ENCODE data around the gene EDA. TPM values are rescaled to one million over a fixed set of nuclear protein-coding genes. Genes with fewer than 3 reads are reported as not detected.

Gene EDA
- polyA plus RNA-seq, 2 donors: 0.57 to 0.92 TPM

DNA sequence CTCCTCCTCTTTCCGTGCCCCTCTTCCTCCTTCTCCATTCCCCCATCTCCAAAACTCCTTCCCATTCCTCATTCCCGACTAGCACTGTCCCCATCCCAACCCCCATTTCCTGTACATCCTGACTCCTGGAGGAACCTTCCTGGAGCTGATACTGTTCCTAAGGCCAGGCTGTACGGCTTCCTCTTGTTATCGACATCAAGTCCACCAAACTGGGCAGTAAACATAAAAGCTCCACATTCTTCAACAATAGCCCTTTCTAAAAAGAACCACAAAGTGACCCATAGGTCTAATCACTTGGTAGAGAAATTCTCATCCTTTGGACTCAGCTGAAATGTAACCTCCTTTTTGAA lies 410.9 kb downstream of the EDA start:
- H3K4me3 ChIP-seq (ENCODE audit: low read depth in 1 of 2, low read length in 2 of 2): no peak overlapping the region
- no peak overlapping the region for H3K27ac ChIP-seq (ENCODE audit: low read depth in 2 of 2, low read length in 1 of 2)
- H3K27me3 ChIP-seq (ENCODE audit: control insufficient read depth in 1 of 2, insufficient read depth in 2 of 2, low read length in 2 of 2): peaks cover 0 to 4% of the 10 kb centered on the region in 2 donors
- H3K4me1 ChIP-seq (ENCODE audit: control insufficient read depth in 2 of 2, insufficient read depth in 2 of 2, low read length in 1 of 2): no peaks in the 10 kb centered on the region
- WGBS, 2 donors: 64 to 72% methylated on average over 4 of the region's 4 CpGs
- no peaks in the 10 kb centered on the region for H3K36me3 ChIP-seq (ENCODE audit: control insufficient read depth in 2 of 2, insufficient read depth in 2 of 2, low read length in 1 of 2)
- no peaks in the 10 kb centered on the region for H3K9me3 ChIP-seq (ENCODE audit: control insufficient read depth in 2 of 2, insufficient read depth in 1 of 2, low read depth in 1 of 2, low read length in 1 of 2)

DNA sequence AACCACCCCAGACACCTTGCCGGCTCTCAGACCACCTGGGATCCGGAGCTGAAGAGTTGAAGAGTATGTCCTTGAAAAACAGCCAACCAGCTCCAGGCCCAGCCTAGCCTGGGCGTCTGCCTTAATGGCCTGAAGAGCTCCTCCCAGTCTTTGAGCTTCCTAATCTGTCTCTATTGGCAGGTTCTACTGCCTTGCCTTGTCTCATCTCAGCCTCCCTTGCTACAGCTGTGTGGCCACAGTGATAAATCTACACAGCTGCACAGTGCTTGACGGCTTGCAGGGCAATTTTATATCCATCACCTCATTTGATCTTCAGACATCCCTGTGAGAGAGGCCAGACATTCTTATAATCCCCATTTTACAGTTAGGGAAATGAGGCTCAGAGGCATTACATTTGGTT lies 413.9 kb downstream of the EDA start:
- no peak overlapping the region for H3K27ac ChIP-seq (ENCODE audit: low read depth in 2 of 2, low read length in 1 of 2)
- H3K27me3 ChIP-seq (ENCODE audit: control insufficient read depth in 1 of 2, insufficient read depth in 2 of 2, low read length in 2 of 2): peaks cover 0 to 4% of the 10 kb centered on the region in 2 donors
- no peaks in the 10 kb centered on the region for H3K4me1 ChIP-seq (ENCODE audit: control insufficient read depth in 2 of 2, insufficient read depth in 2 of 2, low read length in 1 of 2)
- no peaks in the 10 kb centered on the region for H3K9me3 ChIP-seq (ENCODE audit: control insufficient read depth in 2 of 2, insufficient read depth in 1 of 2, low read depth in 1 of 2, low read length in 1 of 2)
- H3K4me3 ChIP-seq (ENCODE audit: low read depth in 1 of 2, low read length in 2 of 2): no peak overlapping the region
- WGBS, 2 donors: 37 to 51% methylated on average over 4 of the region's 4 CpGs
- H3K36me3 ChIP-seq (ENCODE audit: control insufficient read depth in 2 of 2, insufficient read depth in 2 of 2, low read length in 1 of 2): no peaks in the 10 kb centered on the region

DNA sequence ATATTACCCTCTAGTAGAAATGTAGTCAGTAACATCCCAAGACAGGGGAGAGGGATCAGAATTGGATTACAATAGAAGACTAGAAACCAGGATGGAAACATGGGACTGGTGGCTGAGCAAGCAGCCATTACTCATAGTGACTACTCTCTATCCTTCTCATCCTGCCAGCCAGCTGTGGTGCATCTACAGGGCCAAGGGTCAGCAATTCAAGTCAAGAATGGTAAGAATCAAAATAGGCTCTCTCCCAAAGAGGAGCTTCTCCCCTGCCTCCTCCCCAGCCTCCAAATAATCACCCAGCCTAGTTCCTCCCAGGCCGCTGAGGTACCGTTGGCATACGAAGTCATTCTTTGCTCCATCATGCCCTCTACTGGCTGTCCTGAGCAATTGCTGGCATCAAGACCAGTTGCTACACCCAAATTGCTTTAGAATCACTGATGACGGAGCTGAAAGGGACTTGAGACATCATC lies 414.4 kb downstream of the EDA start:
- 9 to 14% methylated on average over 4 of the region's 4 CpGs for WGBS, 2 donors
- Histone ChIP-seq H3K9me3 (ENCODE audit: control insufficient read depth in 2 of 2, insufficient read depth in 1 of 2, low read depth in 1 of 2, low read length in 1 of 2) (no peaks in the 10 kb centered on the region), H3K4me3 (ENCODE audit: low read depth in 1 of 2, low read length in 2 of 2) (no peak overlapping the region), H3K36me3 (ENCODE audit: control insufficient read depth in 2 of 2, insufficient read depth in 2 of 2, low read length in 1 of 2) (no peaks in the 10 kb centered on the region), H3K27me3 (ENCODE audit: control insufficient read depth in 1 of 2, insufficient read depth in 2 of 2, low read length in 2 of 2) (peaks cover 0 to 4% of the 10 kb centered on the region in 2 donors), H3K4me1 (ENCODE audit: control insufficient read depth in 2 of 2, insufficient read depth in 2 of 2, low read length in 1 of 2) (no peaks in the 10 kb centered on the region), H3K27ac (ENCODE audit: low read depth in 2 of 2, low read length in 1 of 2) (no peak overlapping the region)

DNA sequence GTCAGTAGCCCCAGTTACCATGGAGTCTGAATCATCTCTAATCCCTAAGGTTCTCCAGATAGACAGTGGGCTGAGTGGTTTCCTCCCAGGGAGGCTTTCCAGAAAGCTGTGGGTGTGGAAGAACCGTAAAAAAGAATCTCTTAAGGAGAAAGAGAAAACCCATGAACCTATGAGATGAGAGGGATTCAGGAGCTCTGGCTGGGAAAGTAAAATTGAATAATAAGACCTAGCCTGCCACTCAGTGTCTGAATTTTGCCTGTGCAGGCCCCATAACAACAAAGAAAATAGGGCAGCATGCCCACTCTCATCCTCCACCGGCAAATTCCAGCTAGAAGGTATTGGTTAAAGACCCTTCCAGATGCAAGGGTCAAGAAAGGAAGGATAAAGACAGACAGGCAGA lies 416.9 kb downstream of the EDA start:
- WGBS, 2 donors: 39 to 68% methylated on average over 2 of the region's 2 CpGs
- Histone ChIP-seq H3K9me3 (ENCODE audit: control insufficient read depth in 2 of 2, insufficient read depth in 1 of 2, low read depth in 1 of 2, low read length in 1 of 2) (no peaks in the 10 kb centered on the region), H3K27me3 (ENCODE audit: control insufficient read depth in 1 of 2, insufficient read depth in 2 of 2, low read length in 2 of 2) (no peaks in the 10 kb centered on the region), H3K27ac (ENCODE audit: low read depth in 2 of 2, low read length in 1 of 2) (no peak overlapping the region), H3K4me3 (ENCODE audit: low read depth in 1 of 2, low read length in 2 of 2) (no peak overlapping the region), H3K36me3 (ENCODE audit: control insufficient read depth in 2 of 2, insufficient read depth in 2 of 2, low read length in 1 of 2) (no peaks in the 10 kb centered on the region), H3K4me1 (ENCODE audit: control insufficient read depth in 2 of 2, insufficient read depth in 2 of 2, low read length in 1 of 2) (no peaks in the 10 kb centered on the region)

DNA sequence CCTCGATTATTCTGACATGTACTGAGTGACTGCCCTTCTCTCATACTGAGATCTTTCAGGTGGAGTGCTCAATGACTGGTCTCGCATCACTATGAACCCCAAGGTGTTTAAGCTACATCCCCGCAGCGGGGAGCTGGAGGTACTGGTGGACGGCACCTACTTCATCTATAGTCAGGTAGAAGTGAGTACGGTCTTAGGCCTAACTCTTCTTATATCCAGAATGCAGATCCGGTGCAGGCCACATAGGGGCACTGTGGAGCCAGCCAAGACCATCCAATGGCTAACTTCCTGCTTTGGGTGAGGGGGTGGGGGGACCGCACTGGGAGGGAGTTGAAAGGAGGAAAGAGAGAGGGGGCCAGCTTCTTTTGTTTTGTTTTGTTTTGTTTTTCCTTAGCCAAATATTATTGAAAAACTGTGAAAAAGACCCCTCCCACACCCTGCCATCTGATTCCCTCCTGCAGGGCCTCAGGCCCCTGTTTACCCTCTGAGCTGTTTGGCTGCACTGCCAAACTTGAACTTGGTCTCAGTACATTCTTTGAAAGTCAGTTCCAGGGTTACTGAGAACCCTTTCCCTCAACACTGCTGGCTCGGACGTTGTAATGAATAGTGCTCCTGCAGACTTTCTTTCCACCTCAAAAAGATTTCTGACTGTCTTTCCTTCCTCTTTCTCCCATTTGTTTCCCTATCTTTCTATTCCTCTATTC lies 417.6 kb downstream of the EDA start:
- WGBS, 2 donors: 64 to 70% methylated on average over 10 of the region's 10 CpGs
- Histone ChIP-seq H3K27ac (ENCODE audit: low read depth in 2 of 2, low read length in 1 of 2) (no peak overlapping the region), H3K4me1 (ENCODE audit: control insufficient read depth in 2 of 2, insufficient read depth in 2 of 2, low read length in 1 of 2) (no peaks in the 10 kb centered on the region), H3K9me3 (ENCODE audit: control insufficient read depth in 2 of 2, insufficient read depth in 1 of 2, low read depth in 1 of 2, low read length in 1 of 2) (no peaks in the 10 kb centered on the region), H3K27me3 (ENCODE audit: control insufficient read depth in 1 of 2, insufficient read depth in 2 of 2, low read length in 2 of 2) (no peaks in the 10 kb centered on the region), H3K36me3 (ENCODE audit: control insufficient read depth in 2 of 2, insufficient read depth in 2 of 2, low read length in 1 of 2) (no peaks in the 10 kb centered on the region), H3K4me3 (ENCODE audit: low read depth in 1 of 2, low read length in 2 of 2) (no peak overlapping the region)

DNA sequence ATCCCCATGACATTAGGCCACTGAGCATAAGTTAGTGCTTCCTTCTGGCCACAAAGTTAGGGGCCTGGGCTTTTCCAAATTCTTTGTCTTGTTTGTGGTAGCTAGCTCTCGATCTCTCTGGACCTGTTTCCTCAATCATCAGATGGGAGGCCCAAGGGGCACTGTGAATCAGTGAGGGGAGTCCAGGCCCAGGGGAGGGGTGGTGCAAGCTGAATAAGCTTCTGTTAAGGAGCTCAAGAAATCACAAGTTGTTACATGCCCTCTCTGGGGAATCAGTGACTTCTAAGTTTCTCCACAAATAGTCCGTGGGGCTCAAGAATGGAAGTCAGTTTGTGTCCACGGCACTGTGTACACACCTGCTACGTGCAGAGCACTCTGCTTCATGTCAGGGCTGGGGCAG lies 418.7 kb downstream of the EDA start:
- Histone ChIP-seq H3K36me3 (ENCODE audit: control insufficient read depth in 2 of 2, insufficient read depth in 2 of 2, low read length in 1 of 2) (no peaks in the 10 kb centered on the region), H3K27me3 (ENCODE audit: control insufficient read depth in 1 of 2, insufficient read depth in 2 of 2, low read length in 2 of 2) (no peaks in the 10 kb centered on the region), H3K27ac (ENCODE audit: low read depth in 2 of 2, low read length in 1 of 2) (no peak overlapping the region), H3K4me1 (ENCODE audit: control insufficient read depth in 2 of 2, insufficient read depth in 2 of 2, low read length in 1 of 2) (no peaks in the 10 kb centered on the region), H3K9me3 (ENCODE audit: control insufficient read depth in 2 of 2, insufficient read depth in 1 of 2, low read depth in 1 of 2, low read length in 1 of 2) (no peaks in the 10 kb centered on the region), H3K4me3 (ENCODE audit: low read depth in 1 of 2, low read length in 2 of 2) (no peak overlapping the region)
- 53 to 63% methylated on average over 4 of the region's 4 CpGs for WGBS, 2 donors

DNA sequence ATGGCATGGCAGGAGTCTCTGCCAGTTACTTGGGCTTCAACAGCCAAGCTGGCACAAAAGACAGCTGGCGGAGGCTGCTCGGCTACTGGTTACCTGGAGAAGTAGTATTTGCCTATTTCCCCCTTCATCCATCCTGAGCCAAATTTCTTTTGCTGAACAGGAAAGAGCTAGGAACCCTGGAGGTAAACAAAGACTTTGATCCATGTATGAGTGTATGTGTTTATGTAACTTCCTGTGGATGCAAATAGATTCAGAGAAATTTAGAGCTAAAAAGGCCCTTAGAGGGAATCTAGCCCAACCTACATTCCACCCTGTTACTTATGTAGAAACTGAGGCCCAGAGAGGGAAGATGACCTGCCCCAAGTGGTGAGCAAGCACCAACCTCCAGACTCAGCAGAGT lies 422.6 kb downstream of the EDA start:
- H3K27ac ChIP-seq (ENCODE audit: low read depth in 2 of 2, low read length in 1 of 2): no peak overlapping the region
- 55 to 83% methylated on average over 2 of the region's 2 CpGs for WGBS, 2 donors
- no peaks in the 10 kb centered on the region for H3K9me3 ChIP-seq (ENCODE audit: control insufficient read depth in 2 of 2, insufficient read depth in 1 of 2, low read depth in 1 of 2, low read length in 1 of 2)
- no peak overlapping the region for H3K4me3 ChIP-seq (ENCODE audit: low read depth in 1 of 2, low read length in 2 of 2)
- no peaks in the 10 kb centered on the region for H3K27me3 ChIP-seq (ENCODE audit: control insufficient read depth in 1 of 2, insufficient read depth in 2 of 2, low read length in 2 of 2)
- peaks cover 0 to 8% of the 10 kb centered on the region in 2 donors for H3K4me1 ChIP-seq (ENCODE audit: control insufficient read depth in 2 of 2, insufficient read depth in 2 of 2, low read length in 1 of 2)
- no peaks in the 10 kb centered on the region for H3K36me3 ChIP-seq (ENCODE audit: control insufficient read depth in 2 of 2, insufficient read depth in 2 of 2, low read length in 1 of 2)

DNA sequence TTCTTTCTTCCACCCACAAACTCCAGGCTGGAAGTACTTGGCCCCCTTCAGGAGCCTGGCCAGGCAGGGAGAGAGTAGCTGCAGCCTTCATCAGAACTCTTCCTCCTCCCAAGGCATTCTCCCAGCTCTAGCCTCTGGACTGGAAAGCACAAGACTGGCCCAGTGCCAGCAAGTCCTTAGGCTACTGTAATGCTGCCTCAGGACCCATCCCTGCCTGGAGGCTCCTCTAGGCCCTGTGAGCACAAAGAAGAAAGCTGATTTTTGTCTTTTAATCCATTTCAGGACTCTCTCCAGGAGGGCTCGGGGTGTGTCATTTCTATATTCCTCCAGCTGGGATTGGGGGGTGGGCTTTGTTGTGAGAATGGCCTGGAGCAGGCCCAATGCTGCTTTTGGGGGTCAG lies 423.0 kb downstream of the EDA start:
- no peaks in the 10 kb centered on the region for H3K27me3 ChIP-seq (ENCODE audit: control insufficient read depth in 1 of 2, insufficient read depth in 2 of 2, low read length in 2 of 2)
- H3K4me1 ChIP-seq (ENCODE audit: control insufficient read depth in 2 of 2, insufficient read depth in 2 of 2, low read length in 1 of 2): peaks cover 0 to 8% of the 10 kb centered on the region in 2 donors
- H3K4me3 ChIP-seq (ENCODE audit: low read depth in 1 of 2, low read length in 2 of 2): no peak overlapping the region
- WGBS, 2 donors: 74 to 83% methylated on average over 1 of the region's 1 CpG
- no peaks in the 10 kb centered on the region for H3K36me3 ChIP-seq (ENCODE audit: control insufficient read depth in 2 of 2, insufficient read depth in 2 of 2, low read length in 1 of 2)
- H3K9me3 ChIP-seq (ENCODE audit: control insufficient read depth in 2 of 2, insufficient read depth in 1 of 2, low read depth in 1 of 2, low read length in 1 of 2): no peaks in the 10 kb centered on the region
- no peak overlapping the region for H3K27ac ChIP-seq (ENCODE audit: low read depth in 2 of 2, low read length in 1 of 2)

DNA sequence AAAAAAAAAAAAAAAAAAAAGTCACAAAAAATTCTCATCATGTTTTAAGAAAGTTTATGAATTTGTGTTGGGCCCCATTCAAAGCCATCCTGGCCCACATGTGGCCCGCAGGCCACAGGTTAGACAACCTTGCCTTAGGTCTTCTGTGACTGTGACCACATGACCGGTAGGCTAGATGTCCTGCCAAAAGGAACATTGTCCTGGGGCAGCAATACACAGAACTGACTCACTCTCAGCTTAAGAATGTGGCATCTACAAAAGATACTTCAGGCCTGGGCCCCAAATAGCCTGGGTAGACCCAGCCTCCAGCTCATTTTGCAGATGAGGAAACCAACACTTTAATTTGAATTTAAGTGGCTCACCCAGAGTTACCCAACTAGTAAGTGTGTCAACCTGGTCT lies 423.8 kb downstream of the EDA start:
- Histone ChIP-seq H3K36me3 (ENCODE audit: control insufficient read depth in 2 of 2, insufficient read depth in 2 of 2, low read length in 1 of 2) (no peaks in the 10 kb centered on the region), H3K4me3 (ENCODE audit: low read depth in 1 of 2, low read length in 2 of 2) (no peak overlapping the region), H3K27me3 (ENCODE audit: control insufficient read depth in 1 of 2, insufficient read depth in 2 of 2, low read length in 2 of 2) (peaks cover 0 to 4% of the 10 kb centered on the region in 2 donors), H3K27ac (ENCODE audit: low read depth in 2 of 2, low read length in 1 of 2) (no peak overlapping the region), H3K9me3 (ENCODE audit: control insufficient read depth in 2 of 2, insufficient read depth in 1 of 2, low read depth in 1 of 2, low read length in 1 of 2) (no peaks in the 10 kb centered on the region), H3K4me1 (ENCODE audit: control insufficient read depth in 2 of 2, insufficient read depth in 2 of 2, low read length in 1 of 2) (peaks cover 0 to 8% of the 10 kb centered on the region in 2 donors)
- 58 to 82% methylated on average over 2 of the region's 2 CpGs for whole genome bisulfite sequencing, 2 donors

DNA sequence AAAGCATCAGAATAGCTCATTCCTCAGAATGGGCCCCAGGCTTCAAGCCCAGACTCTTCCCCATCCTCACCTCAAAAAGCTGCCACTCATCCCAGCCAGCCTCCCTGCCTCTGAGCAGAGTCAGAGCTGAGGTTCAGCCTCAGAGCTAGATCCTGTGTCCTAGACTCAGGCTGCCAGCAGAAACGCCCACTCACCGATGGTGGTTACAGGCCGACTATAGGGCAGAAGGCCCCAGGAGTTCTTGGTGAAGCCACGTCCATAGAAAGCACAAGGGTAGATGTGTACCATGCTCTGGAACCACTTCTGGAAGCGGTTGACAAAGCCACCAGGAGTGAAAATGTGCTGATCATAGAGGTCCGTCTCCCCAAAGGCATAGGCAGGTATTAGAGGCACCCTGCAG lies 426.1 kb downstream of the EDA start:
- Histone ChIP-seq H3K9me3 (ENCODE audit: control insufficient read depth in 2 of 2, insufficient read depth in 1 of 2, low read depth in 1 of 2, low read length in 1 of 2) (no peaks in the 10 kb centered on the region), H3K27me3 (ENCODE audit: control insufficient read depth in 1 of 2, insufficient read depth in 2 of 2, low read length in 2 of 2) (peaks cover 0 to 4% of the 10 kb centered on the region in 2 donors), H3K27ac (ENCODE audit: low read depth in 2 of 2, low read length in 1 of 2) (no peak overlapping the region), H3K4me1 (ENCODE audit: control insufficient read depth in 2 of 2, insufficient read depth in 2 of 2, low read length in 1 of 2) (peaks cover 0 to 8% of the 10 kb centered on the region in 2 donors), H3K4me3 (ENCODE audit: low read depth in 1 of 2, low read length in 2 of 2) (no peak overlapping the region), H3K36me3 (ENCODE audit: control insufficient read depth in 2 of 2, insufficient read depth in 2 of 2, low read length in 1 of 2) (no peaks in the 10 kb centered on the region)
- WGBS, 2 donors: 79 to 91% methylated on average over 6 of the region's 6 CpGs

Measured in esophagus (tissue), 2 donors.